Upper lobe of left lung (tissue), 6 donors: ENCODE measurements around the gene PCNX2. TPM values are rescaled to one million over a fixed set of nuclear protein-coding genes. Genes with fewer than 3 reads are reported as not detected.

Experiments used
- ATAC-seq, 2 donors: fragments of 200-7000 bp; cut with Tn5 transposase; one replicate each; pipeline ENCODE4 v1.9.1; 2022; ENCODE audit warnings: mild to moderate bottlenecking in 2 of 2, moderate library complexity in 2 of 2; ENCODE audit not compliant: low FRiP score in 2 of 2
- DNase-seq, 2 donors: peaks; one replicate each; pipeline ENCODE4 v3.0.0-alpha.2; 2019 to 2020
- H3K27ac ChIP-seq, 4 donors: fragments of 200-600 bp; sonication (generic); one replicate each; pipeline ENCODE4 v1.5.1; 2016 to 2019
- H3K27me3 ChIP-seq, 4 donors: fragments of 200-600 bp; sonication (generic); one replicate each; pipeline ENCODE4 v1.5.1; 2017 to 2019
- H3K36me3 ChIP-seq, 4 donors: fragments of 200-600 bp; sonication (generic); one replicate each; pipeline ENCODE4 v1.5.1; 2016 to 2019
- H3K4me1 ChIP-seq, 4 donors: fragments of 200-600 bp; sonication (generic); one replicate each; pipeline ENCODE4 v1.5.1; 2018 to 2019
- H3K4me3 ChIP-seq, 4 donors: fragments of 200-600 bp; sonication (generic); one replicate each; pipeline ENCODE4 v1.5.1; 2017 to 2019; ENCODE audit warnings: mild to moderate bottlenecking in 2 of 4, moderate library complexity in 1 of 4
- H3K9me3 ChIP-seq, 4 donors: fragments of 200-600 bp; sonication (generic); one replicate each; pipeline ENCODE4 v1.5.1; 2018 to 2019
- CTCF ChIP-seq, 6 experiments: fragments of 450-650 bp in 4 of 6; fragments of 200-600 bp in 2 of 6; sonication (generic) in 2 of 6; IDR thresholded peaks; one replicate each; pipeline ENCODE4 v1.5.1; 2016 to 2019; ENCODE audit warnings: antibody characterized with exemption in 6 of 6
- EP300 ChIP-seq, 4 donors: sonication (generic); formaldehyde crosslinking; IDR thresholded peaks; one replicate each; pipeline ENCODE4 v1.5.1; 2017; ENCODE audit warnings: antibody characterized with exemption in 4 of 4, control low read depth in 2 of 4
- POLR2A ChIP-seq, 4 donors: fragments of 450-650 bp; IDR thresholded peaks; one replicate each; pipeline ENCODE4 v1.5.1; 2016 to 2017; ENCODE audit warnings: antibody characterized with exemption in 4 of 4, mild to moderate bottlenecking in 2 of 4
- POLR2AphosphoS5 ChIP-seq, 2 donors: sonication (generic); formaldehyde crosslinking; IDR thresholded peaks; one replicate each; pipeline ENCODE4 v1.5.1; 2017; ENCODE audit warnings: antibody characterized with exemption in 2 of 2
- WGBS, 2 donors: methylation state at CpG; one replicate each; pipeline ENCODE4 v1.1.5; 2017 to 2018; 5-methylcytosine and 5-hydroxymethylcytosine counted together
- total RNA-seq, 6 donors: library from RNA; depleted of rRNA in 4 of 6; stranded (reverse); fragments of >200 nt in 4 of 6; gene quantifications; one replicate each; pipeline versions ENCODE4 v1.1.0 to v1.2.1, GENCODE V29; 2016 to 2021
- donor health status: DM: no; HTN: no; CAD: no; lungs with moderate emphysema.
- donor health status: DM: no; HTN: yes; CAD: no; lungs with severe emphysema.

The PCNX2 gene
- total RNA-seq, 6 donors from 2014 or later = 8.2 to 27.2 (median 14.5) TPM

GRCh38 chr1:233227930-233228465 is 67.5 kb downstream of the PCNX2 start:
- DNase-seq = no peak
- ATAC-seq = no peak

GRCh38 chr1:233224311-233224710 is 71.2 kb downstream of the PCNX2 start:
- no peak for TF ChIP-seq CTCF (IDR thresholded peaks at IDR 0.05)
- no peak for TF ChIP-seq POLR2A (IDR thresholded peaks at IDR 0.05)
- no peak for TF ChIP-seq POLR2AphosphoS5 (IDR thresholded peaks at IDR 0.05)
- TF ChIP-seq EP300 (IDR thresholded peaks at IDR 0.05) = no peak
- H3K27me3 ChIP-seq = no peaks in the 10 kb centered on the region
- no peak overlapping the region for H3K27ac ChIP-seq
- H3K4me1 ChIP-seq = no peaks in the 10 kb centered on the region
- no peak overlapping the region for H3K4me3 ChIP-seq
- H3K9me3 ChIP-seq = peaks cover 0 to 3% (median 0%) of the 10 kb centered on the region in 4 donors
- no peaks in the 10 kb centered on the region for H3K36me3 ChIP-seq
- 74 to 77% methylated on average over 3 of the region's 3 CpGs for WGBS, 2 donors
- ATAC-seq = no peak
- DNase-seq = no peak

More at GRCh38 chr1:233227930-233228465, 67.5 kb downstream of the PCNX2 start:
- no peaks in the 10 kb centered on the region for H3K4me1 ChIP-seq
- TF ChIP-seq POLR2AphosphoS5 (IDR thresholded peaks at IDR 0.05) = no peak
- no peak for TF ChIP-seq CTCF (IDR thresholded peaks at IDR 0.05)
- TF ChIP-seq POLR2A (IDR thresholded peaks at IDR 0.05) = no peak
- TF ChIP-seq EP300 (IDR thresholded peaks at IDR 0.05) = no peak
- H3K27ac ChIP-seq = no peak overlapping the region
- H3K36me3 ChIP-seq = no peaks in the 10 kb centered on the region
- no peaks in the 10 kb centered on the region for H3K9me3 ChIP-seq
- H3K27me3 ChIP-seq = no peaks in the 10 kb centered on the region
- no peak overlapping the region for H3K4me3 ChIP-seq
- 89 to 91% methylated on average over 4 of the region's 4 CpGs for WGBS, 2 donors

- H3K36me3 ChIP-seq = no peaks in the 10 kb centered on the region
- no peak for ATAC-seq
- H3K9me3 ChIP-seq = peaks cover 0 to 4% (median 1%) of the 10 kb centered on the region in 4 donors
- 90 to 94% methylated on average over 5 of the region's 5 CpGs for whole genome bisulfite sequencing, 2 donors
- no peak overlapping the region for H3K4me3 ChIP-seq
- no peaks in the 10 kb centered on the region for H3K27me3 ChIP-seq
- no peak overlapping the region for H3K27ac ChIP-seq
- DNase-seq = no peak
- TF ChIP-seq EP300 (IDR thresholded peaks at IDR 0.05) = no peak
- TF ChIP-seq CTCF (IDR thresholded peaks at IDR 0.05) = no peak
- TF ChIP-seq POLR2AphosphoS5 (IDR thresholded peaks at IDR 0.05) = no peak
- no peak for TF ChIP-seq POLR2A (IDR thresholded peaks at IDR 0.05)
- no peaks in the 10 kb centered on the region for H3K4me1 ChIP-seq
Observed at GRCh38 chr1:233217832-233218231, 77.7 kb downstream of the PCNX2 start.

- no peak overlapping the region for H3K27ac ChIP-seq
- peaks cover 0 to 4% (median 1%) of the 10 kb centered on the region in 4 donors for H3K9me3 ChIP-seq
- TF ChIP-seq CTCF (IDR thresholded peaks at IDR 0.05) (no peak), POLR2A (IDR thresholded peaks at IDR 0.05) (no peak), POLR2AphosphoS5 (IDR thresholded peaks at IDR 0.05) (no peak), EP300 (IDR thresholded peaks at IDR 0.05) (no peak)
- no peaks in the 10 kb centered on the region for H3K4me1 ChIP-seq
- H3K27me3 ChIP-seq = no peaks in the 10 kb centered on the region
- H3K36me3 ChIP-seq = no peaks in the 10 kb centered on the region
- no peak overlapping the region for H3K4me3 ChIP-seq
- no peak for DNase-seq
- 90 to 95% methylated on average over 4 of the region's 4 CpGs for WGBS, 2 donors
- no peak for ATAC-seq
Observed at GRCh38 chr1:233216009-233216408, 79.5 kb downstream of the PCNX2 start.

GRCh38 chr1:233215135-233215760 is 80.3 kb downstream of the PCNX2 start:
- Histone ChIP-seq H3K4me1 (no peaks in the 10 kb centered on the region), H3K36me3 (no peaks in the 10 kb centered on the region), H3K9me3 (peaks cover 0 to 4% (median 1%) of the 10 kb centered on the region in 4 donors), H3K4me3 (no peak overlapping the region), H3K27me3 (no peaks in the 10 kb centered on the region), H3K27ac (no peak overlapping the region)
- 74 to 86% methylated on average over 3 of the region's 3 CpGs for WGBS, 2 donors
- TF ChIP-seq POLR2AphosphoS5 (IDR thresholded peaks at IDR 0.05) = no peak
- no peak for TF ChIP-seq CTCF (IDR thresholded peaks at IDR 0.05)
- TF ChIP-seq EP300 (IDR thresholded peaks at IDR 0.05) = no peak
- TF ChIP-seq POLR2A (IDR thresholded peaks at IDR 0.05) = no peak
- ATAC-seq (no peak), DNase-seq (no peak)
